Lower leg skin (tissue), 4 donors: Measurements from ENCODE around the gene LRRC36. TPM values are rescaled to one million over a fixed set of nuclear protein-coding genes. Genes with fewer than 3 reads are reported as not detected.

Experiments used
- DNase-seq, 2 donors: peaks; one replicate each; pipeline ENCODE4 v3.0.0-alpha.2; 2019; ENCODE audit warnings: low spot score in 2 of 2
- H3K4me3 ChIP-seq: fragments of 200-600 bp; sonication (generic); 2 replicates; pipeline ENCODE4 v1.5.1; 2017; ENCODE audit warnings: mild to moderate bottlenecking, low read depth; ENCODE audit not compliant: poor library complexity, severe bottlenecking
- CTCF ChIP-seq, 3 donors: fragments of 450-650 bp; IDR thresholded peaks; one replicate each; pipeline ENCODE4 v1.5.1; 2016; ENCODE audit warnings: antibody characterized with exemption in 3 of 3, mild to moderate bottlenecking in 3 of 3, moderate library complexity in 2 of 3
- POLR2A ChIP-seq, 2 donors: fragments of 450-650 bp; IDR thresholded peaks; one replicate each; pipeline ENCODE4 v1.6.1; 2016 to 2017; ENCODE audit warnings: antibody characterized with exemption in 2 of 2, mild to moderate bottlenecking in 1 of 2, moderate library complexity in 1 of 2
- WGBS, 2 donors: methylation state at CpG; one replicate each; pipeline ENCODE4 v1.1.5; 2018; 5-methylcytosine and 5-hydroxymethylcytosine counted together
- intact Hi-C: fragments of 100-400 bp; cut with DNase I; formaldehyde crosslinking; loops from one replicate; pipeline ENCODE4 v1.15.0; 2023; ENCODE audit warnings: low total_unique reads
- total RNA-seq, 4 donors: library from RNA; depleted of rRNA; stranded (reverse); fragments of >200 nt; gene quantifications; one replicate each; pipeline ENCODE4 v1.1.0, GENCODE V29; 2016

The LRRC36 gene
- total RNA-seq, 4 donors from 2014 or later, result 0.26 to 0.64 TPM; not detected in 2

DNA sequence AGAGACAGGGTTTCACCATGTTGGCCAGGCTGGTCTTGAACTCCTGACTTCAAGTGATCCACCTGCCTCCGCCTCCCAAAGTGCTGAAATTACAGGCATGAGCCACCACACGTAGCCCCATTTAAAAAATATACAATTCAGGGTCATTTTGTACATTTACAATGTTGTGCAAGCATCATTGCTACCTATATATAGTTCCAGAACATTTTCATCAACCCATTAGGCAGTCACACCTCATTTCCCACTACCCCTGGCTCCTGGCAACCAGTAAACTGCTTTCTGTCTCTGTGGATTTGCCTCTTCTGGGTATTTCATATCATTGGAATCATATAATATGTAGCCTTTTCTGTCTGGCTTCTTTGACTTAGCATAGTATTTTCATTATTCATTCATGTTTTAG lies 6.7 kb downstream of the LRRC36 start:
- no peak for DNase-seq
- intact Hi-C loops, result loop anchor here (5.0 kb wide), 1 partner anchor 36 kb away; no protein-coding TSS in a partner anchor
- no peak overlapping the region for H3K4me3 ChIP-seq
- 77 to 85% methylated on average over 2 of the region's 2 CpGs for WGBS, 2 donors
- TF ChIP-seq CTCF (IDR thresholded peaks at IDR 0.05) (no peak), POLR2A (IDR thresholded peaks at IDR 0.05) (no peak)

- intact Hi-C loops, result no loop called here
- WGBS, 2 donors, result 79 to 94% methylated on average over 1 of the region's 1 CpG
- TF ChIP-seq CTCF (IDR thresholded peaks at IDR 0.05) (no peak), POLR2A (IDR thresholded peaks at IDR 0.05) (no peak)
- H3K4me3 ChIP-seq, result no peak overlapping the region
- DNase-seq, result no peak
Observed at GRCh38 chr16:67336116-67336515, 9.5 kb downstream of the LRRC36 start.

DNA sequence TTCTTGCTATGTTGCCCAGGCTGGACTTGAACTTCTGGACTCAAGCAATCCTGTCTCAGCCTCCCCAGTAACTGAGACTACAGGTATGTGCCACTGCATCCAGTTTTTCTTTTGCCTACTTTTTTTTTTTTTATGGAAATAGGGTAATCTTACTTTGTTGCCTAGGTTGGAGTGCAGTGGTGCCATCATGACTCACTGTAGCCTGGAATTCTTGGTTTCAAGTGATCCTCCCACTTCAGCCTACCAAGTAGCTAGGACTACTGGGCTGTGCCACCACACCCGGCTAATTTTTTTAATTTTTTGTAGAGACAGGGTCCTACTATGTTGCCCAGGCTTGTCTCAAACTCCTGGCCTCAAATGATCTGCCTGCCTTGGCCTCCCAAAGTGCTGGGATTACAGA lies 10.0 kb downstream of the LRRC36 start:
- no peak for TF ChIP-seq CTCF (IDR thresholded peaks at IDR 0.05)
- no peak for TF ChIP-seq POLR2A (IDR thresholded peaks at IDR 0.05)
- no peak overlapping the region for H3K4me3 ChIP-seq
- 54 to 72% methylated on average over 1 of the region's 1 CpG for WGBS, 2 donors
- intact Hi-C loops, result no loop called here
- DNase-seq, result no peak

DNA sequence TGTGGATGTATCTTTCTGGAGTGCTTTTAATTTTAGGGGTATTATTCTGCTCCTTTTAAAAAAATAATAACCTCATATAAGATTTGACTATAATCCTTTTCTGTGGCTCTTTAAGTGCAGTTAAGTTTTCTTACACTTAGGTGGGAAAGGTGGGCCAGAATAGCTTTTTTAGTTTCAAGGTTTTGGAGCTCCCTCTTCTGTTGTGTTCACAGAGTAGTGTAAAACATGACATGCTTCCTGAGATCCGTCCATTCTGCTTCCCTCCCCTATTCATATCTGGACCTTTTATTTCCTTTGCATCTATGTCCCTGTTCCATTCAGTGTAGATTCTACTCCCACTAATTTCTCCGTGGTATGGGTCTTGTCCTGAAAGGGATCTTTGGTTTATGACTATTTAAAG lies 12.8 kb downstream of the LRRC36 start:
- no peak for DNase-seq
- 32 to 34% methylated on average over 2 of the region's 2 CpGs for WGBS, 2 donors
- intact Hi-C loops, result no loop called here
- H3K4me3 ChIP-seq, result no peak overlapping the region
- TF ChIP-seq CTCF (IDR thresholded peaks at IDR 0.05) (no peak), POLR2A (IDR thresholded peaks at IDR 0.05) (no peak)

- WGBS, 2 donors, result 74 to 93% methylated on average over 3 of the region's 3 CpGs
- no peak overlapping the region for H3K4me3 ChIP-seq
- TF ChIP-seq CTCF (IDR thresholded peaks at IDR 0.05) (no peak), POLR2A (IDR thresholded peaks at IDR 0.05) (no peak)
- intact Hi-C loops, result no loop called here
- DNase-seq, result no peak
Observed at GRCh38 chr16:67341250-67341649, 14.6 kb downstream of the LRRC36 start.

DNA sequence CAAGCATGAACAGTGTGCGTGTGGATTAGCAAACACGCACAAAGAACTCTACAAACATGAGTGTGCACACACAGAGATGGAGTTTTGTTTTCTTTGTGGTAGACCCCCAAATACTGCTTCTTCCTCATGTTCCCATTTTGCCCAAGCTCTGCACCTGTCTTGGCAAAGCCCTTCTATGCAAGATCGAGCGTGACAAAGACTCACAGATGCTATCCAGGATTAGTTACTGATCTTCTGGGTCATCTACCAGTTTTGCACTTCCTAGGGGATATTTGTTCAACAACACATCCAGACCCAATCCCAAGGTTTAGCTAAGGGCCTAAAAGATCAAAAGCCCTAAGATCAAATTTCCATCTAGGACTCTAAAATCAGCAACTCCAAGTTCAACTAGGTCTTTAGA lies 16.0 kb downstream of the LRRC36 start:
- WGBS, 2 donors, result 86 to 87% methylated on average over 4 of the region's 4 CpGs

More for the DNA sequence above, 16.0 kb downstream of the LRRC36 start:
- intact Hi-C loops, result no loop called here
- H3K4me3 ChIP-seq, result no peak overlapping the region
- TF ChIP-seq POLR2A (IDR thresholded peaks at IDR 0.05), result no peak
- no peak for TF ChIP-seq CTCF (IDR thresholded peaks at IDR 0.05)
- DNase-seq, result no peak
